IMR-90 (cell line): ENCODE results near the gene ZNF597. TPM values are rescaled to one million over a fixed set of nuclear protein-coding genes. Genes with fewer than 3 reads are reported as not detected.

Experiments
- ATAC-seq: fragments of 200-7000 bp; cut with Tn5 transposase; 2 replicates; pipeline ENCODE4 v1.9.1; 2020; ENCODE audit warnings: low read depth, mild to moderate bottlenecking, moderate library complexity
- BruUV-seq: library from RNA; stranded (reverse); fragments of 400-500 nt; replicated peaks from 2 replicates; lab custom pipeline; 2021; lab: Mats Ljungman, UMichigan
- CTCF ChIA-PET: fragments of 300-600 bp; formaldehyde crosslinking; extraction: SDS; loops from one replicate; lab custom pipeline; 2021; ENCODE audit warnings: antibody characterized with exemption; lab: Yijun Ruan, JAX
- POLR2A ChIA-PET: fragments of 300-600 bp; sonication (Branson Sonifier 250); formaldehyde crosslinking; loops from one replicate; lab custom pipeline; 2022; ENCODE audit warnings: antibody characterized with exemption; ENCODE audit not compliant: unreplicated experiment; lab: Charles Lee
- DNase-seq: peaks from one replicate; pipeline ENCODE4 v3.0.0; 2013
- H2AFZ ChIP-seq: replicated peaks from 2 replicates; pipeline ENCODE3; 2013; ENCODE audit warnings: low read length, mild to moderate bottlenecking; ENCODE audit not compliant: poor library complexity
- H2AK5ac ChIP-seq: 2 replicates; pipeline ENCODE4 v1.6.1; 2013; ENCODE audit warnings: low read depth, low read length, inconsistent platforms
- H2AK9ac ChIP-seq: replicated peaks from 2 replicates; pipeline ENCODE3; 2013; ENCODE audit warnings: mild to moderate bottlenecking, low read depth, low read length, moderate library complexity; ENCODE audit not compliant: poor library complexity
- H2BK120ac ChIP-seq: 2 replicates; pipeline ENCODE4 v1.6.1; 2013; ENCODE audit warnings: low read depth, low read length, inconsistent platforms
- H2BK15ac ChIP-seq: 3 replicates; pipeline ENCODE4 v1.6.1; 2013; ENCODE audit warnings: low read depth, low read length, inconsistent platforms
- H2BK20ac ChIP-seq: 2 replicates; pipeline ENCODE4 v1.6.1; 2013; ENCODE audit warnings: low read depth, mild to moderate bottlenecking, inconsistent platforms, low read length, moderate library complexity
- H2BK5ac ChIP-seq: 2 replicates; pipeline ENCODE4 v1.6.1; 2013; ENCODE audit warnings: mild to moderate bottlenecking, low read depth, low read length, inconsistent platforms; ENCODE audit not compliant: poor library complexity, severe bottlenecking
- H3K14ac ChIP-seq: replicated peaks from 2 replicates; pipeline ENCODE4 v1.6.1; 2013; ENCODE audit warnings: low read depth, low read length, inconsistent platforms
- H3K18ac ChIP-seq: 2 replicates; pipeline ENCODE4 v1.6.1; 2013; ENCODE audit warnings: low read depth, low read length, control low read depth
- H3K23ac ChIP-seq: 2 replicates; pipeline ENCODE4 v1.6.1; 2013; ENCODE audit warnings: low read depth, low read length, inconsistent platforms
- H3K27ac ChIP-seq: 2 replicates; pipeline ENCODE4 v1.5.1; 2013; ENCODE audit warnings: mild to moderate bottlenecking, control low read depth, low read length; ENCODE audit not compliant: insufficient read depth
- H3K27me3 ChIP-seq: 2 replicates; pipeline ENCODE4 v1.6.1; 2013; ENCODE audit warnings: low read length; ENCODE audit not compliant: control insufficient read depth, insufficient read depth
- H3K36me3 ChIP-seq: 2 replicates; pipeline ENCODE4 v1.6.1; 2013; ENCODE audit warnings: low read length, mixed read lengths; ENCODE audit not compliant: control insufficient read depth, insufficient read depth
- H3K4ac ChIP-seq: 2 replicates; pipeline ENCODE4 v1.6.1; 2013; ENCODE audit warnings: low read depth, low read length, inconsistent platforms
- H3K4me1 ChIP-seq: 2 replicates; pipeline ENCODE4 v1.6.1; 2013; ENCODE audit warnings: low read length, mixed read lengths; ENCODE audit not compliant: control insufficient read depth, insufficient read depth
- H3K4me2 ChIP-seq: 2 replicates; pipeline ENCODE4 v1.6.1; 2013; ENCODE audit warnings: low read depth, mild to moderate bottlenecking, control low read depth, low read length, moderate library complexity
- H3K4me3 ChIP-seq: 2 replicates; pipeline ENCODE4 v1.5.1; 2013; ENCODE audit warnings: low read depth, mild to moderate bottlenecking, control low read depth, low read length, moderate library complexity; ENCODE audit not compliant: insufficient read depth
- H3K56ac ChIP-seq: 2 replicates; pipeline ENCODE4 v1.6.1; 2013; ENCODE audit warnings: low read length, inconsistent platforms; ENCODE audit not compliant: insufficient read depth; ENCODE audit errors: extremely low read depth
- H3K79me1 ChIP-seq, 2 experiments: 2 replicates each; pipeline ENCODE4 v1.6.1; 2013; ENCODE audit warnings: low read length in 2 of 2, inconsistent platforms in 1 of 2, low read depth in 1 of 2
- H3K9ac ChIP-seq: 2 replicates; pipeline ENCODE4 v1.6.1; 2013; ENCODE audit warnings: low read depth, low read length, control low read depth
- H3K9me1 ChIP-seq: 2 replicates; pipeline ENCODE4 v1.6.1; 2013; ENCODE audit warnings: low read length, inconsistent platforms; ENCODE audit not compliant: insufficient read depth
- H3K9me3 ChIP-seq: 2 replicates; pipeline ENCODE4 v1.6.1; 2013; ENCODE audit warnings: low read length; ENCODE audit not compliant: control insufficient read depth, insufficient read depth
- H4K20me1 ChIP-seq: 2 replicates; pipeline ENCODE4 v1.6.1; 2013; ENCODE audit warnings: low read length, inconsistent platforms; ENCODE audit not compliant: insufficient read depth
- H4K5ac ChIP-seq: 2 replicates; pipeline ENCODE4 v1.6.1; 2013; ENCODE audit warnings: mild to moderate bottlenecking, low read depth, low read length, control low read depth
- H4K8ac ChIP-seq, 2 experiments: 2 replicates each; pipeline ENCODE4 v1.6.1; 2013; ENCODE audit warnings: low read depth in 2 of 2, low read length in 2 of 2, control low read depth in 1 of 2, inconsistent platforms in 1 of 2
- H4K91ac ChIP-seq: 2 replicates; pipeline ENCODE4 v1.6.1; 2013; ENCODE audit warnings: low read depth, low read length, inconsistent platforms; ENCODE audit not compliant: insufficient read depth
- CEBPB ChIP-seq: IDR thresholded peaks from 2 replicates; pipeline ENCODE4 v1.6.1; 2012; ENCODE audit warnings: low read depth, low read length, improper control_type of control experiment
- CHD1 ChIP-seq: IDR thresholded peaks from 2 replicates; pipeline ENCODE4 v1.6.1; 2012; ENCODE audit warnings: low read depth, low read length, improper control_type of control experiment
- ELK1 ChIP-seq: fragments of 150-350 bp; IDR thresholded peaks from 2 replicates; pipeline ENCODE4 v1.6.1; 2016; ENCODE audit warnings: low read depth, mild to moderate bottlenecking, low read length, moderate library complexity, borderline replicate concordance
- FOS ChIP-seq: fragments of 150-350 bp; IDR thresholded peaks from 2 replicates; pipeline ENCODE4 v1.6.1; 2016; ENCODE audit warnings: low read depth, low read length
- MAFK ChIP-seq: IDR thresholded peaks from 2 replicates; pipeline ENCODE4 v1.6.1; 2012; ENCODE audit warnings: low read depth, low read length, improper control_type of control experiment
- MAZ ChIP-seq: IDR thresholded peaks from 2 replicates; pipeline ENCODE4 v1.6.1; 2012; ENCODE audit warnings: low read depth, mild to moderate bottlenecking, low read length, improper control_type of control experiment, moderate library complexity, borderline replicate concordance
- MXI1 ChIP-seq: IDR thresholded peaks from 2 replicates; pipeline ENCODE4 v1.6.1; 2012; ENCODE audit warnings: low read depth, mild to moderate bottlenecking, low read length, moderate library complexity, borderline replicate concordance
- POLR2A ChIP-seq: IDR thresholded peaks from 2 replicates; pipeline ENCODE4 v1.6.1; 2012; ENCODE audit warnings: mild to moderate bottlenecking, low read depth, low read length
- RAD21 ChIP-seq: IDR thresholded peaks from 2 replicates; pipeline ENCODE4 v1.6.1; 2012; ENCODE audit warnings: low read length, improper control_type of control experiment
- RCOR1 ChIP-seq: IDR thresholded peaks from 2 replicates; pipeline ENCODE4 v1.6.1; 2012; ENCODE audit warnings: mild to moderate bottlenecking, low read length, improper control_type of control experiment; ENCODE audit not compliant: insufficient replicate concordance
- RFX5 ChIP-seq: IDR thresholded peaks from 2 replicates; pipeline ENCODE4 v1.8.0; 2012; ENCODE audit warnings: low read depth, mild to moderate bottlenecking, low read length, moderate library complexity
- SMC3 ChIP-seq: fragments of 150-350 bp; IDR thresholded peaks from 2 replicates; pipeline ENCODE4 v1.6.1; 2016; ENCODE audit warnings: low read depth, mild to moderate bottlenecking, antibody characterized with exemption, low read length, moderate library complexity
- USF2 ChIP-seq: fragments of 150-350 bp; IDR thresholded peaks from 2 replicates; pipeline ENCODE4 v1.6.1; 2017; ENCODE audit warnings: mild to moderate bottlenecking, antibody characterized with exemption, low read length, low read depth
- WGBS, 2 experiments: methylation state at CpG; one replicate each; pipeline versions ENCODE4 v1.1.5 to v1.1.7; 2013; ENCODE audit warnings: missing lambda C conversion rate in 2 of 2; ENCODE audit not compliant: insufficient read length in 1 of 2; ENCODE audit errors: extremely low coverage in 2 of 2; 5-methylcytosine and 5-hydroxymethylcytosine counted together
- dilution Hi-C: fragments of 300-500 bp; cut with HindIII; formaldehyde crosslinking; loops from one replicate; pipeline ENCODE4 v1.14.3; 2018; ENCODE audit warnings: low sequenced_read_pairs; ENCODE audit not compliant: unreplicated experiment
- in situ Hi-C: fragments of 300-500 bp; cut with MboI; formaldehyde crosslinking; loops from 3 replicates; pipeline ENCODE4 v1.14.3; 2019; ENCODE audit warnings: low sequenced_read_pairs, inconsistent platforms, mixed read lengths
- intact Hi-C: fragments of 100-400 bp; cut with micrococcal nuclease; formaldehyde crosslinking; loops from 2 replicates; pipeline ENCODE4 v1.10.0; 2022
- polyA plus RNA-seq, 3 experiments: library from polyadenylated mRNA; depleted of rRNA; stranded (reverse); fragments of >200 nt; gene quantifications; 2 replicates each; pipeline ENCODE4 v1.2.3, GENCODE V29; 2012; ENCODE audit warnings: low replicate concordance in 1 of 3
- total RNA-seq: library from RNA; depleted of rRNA; stranded (reverse); fragments of >200 nt; gene quantifications from 2 replicates; pipeline ENCODE4 v1.2.3, GENCODE V29; 2012
- TF ChIP-seq, protein P1 (sequence below): conservative IDR thresholded peaks from 2 replicates; pipeline ENCODE4 v1.5.1; 2012; ENCODE audit warnings: mild to moderate bottlenecking, low read depth, low read length, improper control_type of control experiment

ZNF597 gene
- total and polyA plus RNA-seq, 2 of the 4 experiments (the other 2 are of a cell fraction): 0.91 to 3.0 TPM

- no peak for TF ChIP-seq RAD21
- no peak for TF ChIP-seq POLR2A
- no peak for TF ChIP-seq MAFK
- no peak for TF ChIP-seq USF2
- TF ChIP-seq RCOR1: no peak
- TF ChIP-seq FOS: no peak
- TF ChIP-seq MAZ: no peak
- TF ChIP-seq MXI1: no peak
- no peak for TF ChIP-seq ELK1
- no peak for TF ChIP-seq SMC3
- no peak for TF ChIP-seq CHD1
- TF ChIP-seq CEBPB: no peak
- TF ChIP-seq, protein P1, sequence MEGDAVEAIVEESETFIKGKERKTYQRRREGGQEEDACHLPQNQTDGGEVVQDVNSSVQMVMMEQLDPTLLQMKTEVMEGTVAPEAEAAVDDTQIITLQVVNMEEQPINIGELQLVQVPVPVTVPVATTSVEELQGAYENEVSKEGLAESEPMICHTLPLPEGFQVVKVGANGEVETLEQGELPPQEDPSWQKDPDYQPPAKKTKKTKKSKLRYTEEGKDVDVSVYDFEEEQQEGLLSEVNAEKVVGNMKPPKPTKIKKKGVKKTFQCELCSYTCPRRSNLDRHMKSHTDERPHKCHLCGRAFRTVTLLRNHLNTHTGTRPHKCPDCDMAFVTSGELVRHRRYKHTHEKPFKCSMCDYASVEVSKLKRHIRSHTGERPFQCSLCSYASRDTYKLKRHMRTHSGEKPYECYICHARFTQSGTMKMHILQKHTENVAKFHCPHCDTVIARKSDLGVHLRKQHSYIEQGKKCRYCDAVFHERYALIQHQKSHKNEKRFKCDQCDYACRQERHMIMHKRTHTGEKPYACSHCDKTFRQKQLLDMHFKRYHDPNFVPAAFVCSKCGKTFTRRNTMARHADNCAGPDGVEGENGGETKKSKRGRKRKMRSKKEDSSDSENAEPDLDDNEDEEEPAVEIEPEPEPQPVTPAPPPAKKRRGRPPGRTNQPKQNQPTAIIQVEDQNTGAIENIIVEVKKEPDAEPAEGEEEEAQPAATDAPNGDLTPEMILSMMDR: no peak
- no peak for TF ChIP-seq RFX5
- Histone ChIP-seq H4K5ac (no peak overlapping the region), H2AK9ac (no peak overlapping the region), H3K56ac (no peak overlapping the region), H4K8ac (no peak overlapping the region), H2BK5ac (no peak overlapping the region), H2BK15ac (no peak overlapping the region), H3K9me1 (peaks cover 11% of the 10 kb centered on the region), H2BK20ac (no peak overlapping the region), H3K23ac (no peak overlapping the region), H3K36me3 (peaks cover 73% of the 10 kb centered on the region), H4K20me1 (peaks cover 24% of the 10 kb centered on the region), H3K27ac (no peak overlapping the region), H3K79me1 (peaks cover 15 to 58% of the 10 kb centered on the region in 2 experiments), H3K4me1 (no peaks in the 10 kb centered on the region), H2BK120ac (no peak overlapping the region), H4K91ac (no peak overlapping the region), H3K18ac (no peak overlapping the region), H3K4me2 (no peak overlapping the region), H2AFZ (no peak overlapping the region), H3K27me3 (no peaks in the 10 kb centered on the region), H3K9ac (no peak overlapping the region), H3K9me3 (no peaks in the 10 kb centered on the region), H3K14ac (no peak overlapping the region), H3K4ac (no peak overlapping the region), H2AK5ac (no peak overlapping the region), H3K4me3 (no peak overlapping the region)
- in situ Hi-C loops: no loop called here
- DNase-seq: no peak
- BruUV-seq: no TSS peak
- dilution Hi-C loops: no loop called here
- no peak for ATAC-seq
- CTCF ChIA-PET: no interaction called here
- intact Hi-C loops: no loop called here
- POLR2A ChIA-PET: no interaction called here
- 99% methylated on average over 15 of the region's 18 CpGs; no CpG with 5 or more reads in 1 of the 2 experiments for WGBS, 2 experiments
Observed at GRCh38 chr16:3482659-3483241, 39.4 kb upstream of the ZNF597 start.
